Neural cell (in vitro differentiated cells): ENCODE data around the gene ISL2. TPM values are rescaled to one million over a fixed set of nuclear protein-coding genes. Genes with fewer than 3 reads are reported as not detected.

ENCODE experiments used
- H2AFZ ChIP-seq: fragments of 200-600, 300-800 bp; sonication (generic), shearing (Covaris generic); 2 replicates; pipeline ENCODE4 v1.6.0; 2014; ENCODE audit warnings: low read depth, mild to moderate bottlenecking, antibody characterized with exemption, low read length, moderate library complexity
- H3F3A ChIP-seq: fragments of 200-600 bp; shearing (Covaris generic); 2 replicates; pipeline ENCODE4 v1.6.1; 2016; ENCODE audit warnings: mild to moderate bottlenecking, moderate library complexity, mixed read lengths, antibody characterized with exemption, low read length; ENCODE audit not compliant: insufficient read depth, poor library complexity, severe bottlenecking
- H3K27ac ChIP-seq: fragments of 200-600, 300-800 bp; sonication (generic), shearing (Covaris generic); 2 replicates; pipeline ENCODE4 v1.5.1; 2014; ENCODE audit warnings: mild to moderate bottlenecking, low read length, moderate library complexity
- H3K27me3 ChIP-seq: fragments of 300-800, 200-600 bp; sonication (generic), shearing (Covaris generic); 2 replicates; pipeline ENCODE4 v1.6.0; 2014; ENCODE audit warnings: mild to moderate bottlenecking, low read depth, low read length, moderate library complexity; ENCODE audit not compliant: insufficient read depth
- H3K36me3 ChIP-seq: fragments of 300-800, 200-600 bp; sonication (generic), shearing (Covaris generic); 2 replicates; pipeline ENCODE4 v1.5.1; 2014; ENCODE audit warnings: mild to moderate bottlenecking, antibody characterized with exemption, low read length, moderate library complexity; ENCODE audit not compliant: insufficient read depth
- H3K4me2 ChIP-seq: fragments of 300-800, 200-600 bp; sonication (generic), shearing (Covaris generic); 2 replicates; pipeline ENCODE4 v1.6.0; 2014; ENCODE audit warnings: mild to moderate bottlenecking, low read length
- H3K4me3 ChIP-seq: fragments of 300-800, 200-600 bp; sonication (generic), shearing (Covaris generic); 2 replicates; pipeline ENCODE4 v1.5.1; 2014; ENCODE audit warnings: mild to moderate bottlenecking, low read length, moderate library complexity
- H3K79me2 ChIP-seq: fragments of 200-600 bp; shearing (Covaris generic); replicated peaks from 2 replicates; pipeline ENCODE4 v1.6.0; 2014; ENCODE audit warnings: mild to moderate bottlenecking, low read length, moderate library complexity; ENCODE audit not compliant: insufficient read depth
- H3K9ac ChIP-seq: fragments of 300-800, 200-600 bp; sonication (generic), shearing (Covaris generic); 2 replicates; pipeline ENCODE4 v1.6.1; 2016; ENCODE audit warnings: mild to moderate bottlenecking, low read length, mixed read lengths
- H3K9me2 ChIP-seq: fragments of 200-600 bp; shearing (Covaris generic); 2 replicates; pipeline ENCODE4 v1.6.1; 2016; ENCODE audit warnings: mild to moderate bottlenecking, low read length, mixed read lengths; ENCODE audit not compliant: insufficient read depth
- H3K9me3 ChIP-seq: fragments of 200-600, 300-800 bp; sonication (generic), shearing (Covaris generic); 2 replicates; pipeline ENCODE4 v1.6.1; 2016; ENCODE audit warnings: mild to moderate bottlenecking, mixed run types, low read length, moderate library complexity, mixed read lengths
- H4K20me1 ChIP-seq: fragments of 200-600 bp; shearing (Covaris generic); 2 replicates; pipeline ENCODE4 v1.6.1; 2016; ENCODE audit warnings: mild to moderate bottlenecking, mixed run types; ENCODE audit not compliant: insufficient read depth
- EP300 ChIP-seq: fragments of 450-650 bp; conservative IDR thresholded peaks from 2 replicates; pipeline ENCODE4 v1.6.1; 2014; ENCODE audit warnings: antibody characterized with exemption, mild to moderate bottlenecking, moderate library complexity; ENCODE audit not compliant: poor library complexity, severe bottlenecking
- EZH2 ChIP-seq: fragments of 200-600, 300-800 bp; shearing (Covaris generic), sonication (generic); IDR thresholded peaks from 2 replicates; pipeline ENCODE4 v1.6.1; 2014; ENCODE audit warnings: antibody characterized with exemption, low read length, borderline replicate concordance, mild to moderate bottlenecking; ENCODE audit not compliant: insufficient read depth, poor library complexity, severe bottlenecking
- POLR2AphosphoS5 ChIP-seq: IDR thresholded peaks from 2 replicates; pipeline ENCODE4 v1.6.1; 2012
- RAD21 ChIP-seq: fragments of 450-650 bp; conservative IDR thresholded peaks from 2 replicates; pipeline ENCODE4 v1.6.1; 2014; ENCODE audit warnings: antibody characterized with exemption, mild to moderate bottlenecking, moderate library complexity
- SMC3 ChIP-seq: fragments of 450-650 bp; conservative IDR thresholded peaks from 2 replicates; pipeline ENCODE4 v1.6.1; 2014; ENCODE audit warnings: antibody characterized with exemption, mild to moderate bottlenecking, moderate library complexity; ENCODE audit not compliant: poor library complexity
- TAF1 ChIP-seq: IDR thresholded peaks from 2 replicates; pipeline ENCODE4 v1.6.1; 2012; ENCODE audit warnings: low read depth
- polyA plus RNA-seq: library from polyadenylated mRNA; depleted of rRNA; stranded (reverse); fragments of >200 nt; gene quantifications from 2 replicates; pipeline ENCODE4 v1.2.3, GENCODE V29; 2014
- TF ChIP-seq, protein P1 (sequence below): IDR thresholded peaks from 2 replicates; pipeline ENCODE4 v1.6.1; 2012; ENCODE audit warnings: borderline replicate concordance
- TF ChIP-seq, protein P2 (sequence below): fragments of 450-650 bp; IDR thresholded peaks from 2 replicates; pipeline ENCODE4 v1.5.1; 2014; ENCODE audit warnings: antibody characterized with exemption, mild to moderate bottlenecking, moderate library complexity; ENCODE audit not compliant: poor library complexity, severe bottlenecking

The ISL2 gene
- polyA plus RNA-seq, 1 donor from 2014 or later: not detected

DNA sequence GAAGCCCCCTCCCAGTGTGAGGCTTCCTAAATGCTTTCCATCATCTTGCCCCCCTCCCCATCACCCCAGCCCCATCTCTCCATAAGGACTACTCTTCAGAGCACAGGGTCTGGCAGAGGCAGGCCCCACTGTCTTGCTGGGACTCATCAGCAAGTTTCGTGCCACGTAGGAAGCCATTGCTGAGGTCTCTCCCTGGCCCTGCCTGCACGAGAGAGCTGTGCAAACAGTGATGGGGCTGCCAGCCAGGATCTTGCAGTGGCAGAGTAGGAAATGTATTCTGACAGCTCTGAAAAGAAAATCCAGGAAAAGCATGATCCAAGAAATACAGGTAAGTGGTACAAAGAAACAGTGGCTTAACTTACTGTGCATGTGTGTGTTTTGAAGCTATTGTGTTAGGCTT lies 22.6 kb downstream of the ISL2 start:
- H3K27ac ChIP-seq: no peak overlapping the region
- no peaks in the 10 kb centered on the region for H3K36me3 ChIP-seq
- no peak overlapping the region for H3K4me2 ChIP-seq
- no peaks in the 10 kb centered on the region for H4K20me1 ChIP-seq
- H3K4me3 ChIP-seq: no peak overlapping the region
- TF ChIP-seq POLR2AphosphoS5: no peak
- TF ChIP-seq, protein P1, sequence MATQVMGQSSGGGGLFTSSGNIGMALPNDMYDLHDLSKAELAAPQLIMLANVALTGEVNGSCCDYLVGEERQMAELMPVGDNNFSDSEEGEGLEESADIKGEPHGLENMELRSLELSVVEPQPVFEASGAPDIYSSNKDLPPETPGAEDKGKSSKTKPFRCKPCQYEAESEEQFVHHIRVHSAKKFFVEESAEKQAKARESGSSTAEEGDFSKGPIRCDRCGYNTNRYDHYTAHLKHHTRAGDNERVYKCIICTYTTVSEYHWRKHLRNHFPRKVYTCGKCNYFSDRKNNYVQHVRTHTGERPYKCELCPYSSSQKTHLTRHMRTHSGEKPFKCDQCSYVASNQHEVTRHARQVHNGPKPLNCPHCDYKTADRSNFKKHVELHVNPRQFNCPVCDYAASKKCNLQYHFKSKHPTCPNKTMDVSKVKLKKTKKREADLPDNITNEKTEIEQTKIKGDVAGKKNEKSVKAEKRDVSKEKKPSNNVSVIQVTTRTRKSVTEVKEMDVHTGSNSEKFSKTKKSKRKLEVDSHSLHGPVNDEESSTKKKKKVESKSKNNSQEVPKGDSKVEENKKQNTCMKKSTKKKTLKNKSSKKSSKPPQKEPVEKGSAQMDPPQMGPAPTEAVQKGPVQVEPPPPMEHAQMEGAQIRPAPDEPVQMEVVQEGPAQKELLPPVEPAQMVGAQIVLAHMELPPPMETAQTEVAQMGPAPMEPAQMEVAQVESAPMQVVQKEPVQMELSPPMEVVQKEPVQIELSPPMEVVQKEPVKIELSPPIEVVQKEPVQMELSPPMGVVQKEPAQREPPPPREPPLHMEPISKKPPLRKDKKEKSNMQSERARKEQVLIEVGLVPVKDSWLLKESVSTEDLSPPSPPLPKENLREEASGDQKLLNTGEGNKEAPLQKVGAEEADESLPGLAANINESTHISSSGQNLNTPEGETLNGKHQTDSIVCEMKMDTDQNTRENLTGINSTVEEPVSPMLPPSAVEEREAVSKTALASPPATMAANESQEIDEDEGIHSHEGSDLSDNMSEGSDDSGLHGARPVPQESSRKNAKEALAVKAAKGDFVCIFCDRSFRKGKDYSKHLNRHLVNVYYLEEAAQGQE: no peak
- no peak for TF ChIP-seq SMC3
- TF ChIP-seq RAD21: no peak
- TF ChIP-seq EZH2: no peak
- TF ChIP-seq TAF1: no peak
- no peak for TF ChIP-seq EP300
- no peak overlapping the region for H3K9ac ChIP-seq
- H3K79me2 ChIP-seq: no peaks in the 10 kb centered on the region
- no peaks in the 10 kb centered on the region for H3K9me3 ChIP-seq
- no peak overlapping the region for H2AFZ ChIP-seq
- no peaks in the 10 kb centered on the region for H3K9me2 ChIP-seq
- H3F3A ChIP-seq: no peaks in the 10 kb centered on the region
- H3K27me3 ChIP-seq: no peaks in the 10 kb centered on the region

DNA sequence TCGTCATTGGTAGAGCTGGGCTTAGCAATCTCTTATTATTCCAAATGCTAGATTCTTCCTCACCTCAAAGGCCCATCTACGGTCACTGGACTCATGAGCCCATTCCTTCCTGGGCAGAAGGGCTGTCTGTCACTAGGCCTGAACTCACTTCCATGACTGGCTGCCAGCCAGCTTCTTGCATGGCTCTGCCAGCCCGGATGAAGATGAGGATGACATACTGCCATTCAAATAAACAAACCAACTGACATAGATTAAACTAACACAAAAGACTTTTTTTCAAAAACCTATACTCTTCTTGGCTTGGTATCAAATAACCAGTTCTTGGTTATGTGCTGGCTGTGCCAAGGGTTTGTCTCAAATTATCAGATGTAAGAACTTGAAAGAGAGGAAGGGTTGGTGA lies 23.8 kb downstream of the ISL2 start:
- H3K9ac ChIP-seq: no peak overlapping the region
- no peaks in the 10 kb centered on the region for H3F3A ChIP-seq
- H2AFZ ChIP-seq: no peak overlapping the region
- no peaks in the 10 kb centered on the region for H3K36me3 ChIP-seq
- no peaks in the 10 kb centered on the region for H3K9me3 ChIP-seq
- no peak for TF ChIP-seq SMC3
- TF ChIP-seq, protein P1: no peak
- TF ChIP-seq EP300: no peak
- TF ChIP-seq RAD21: no peak
- H3K4me2 ChIP-seq: no peak overlapping the region
- H3K27me3 ChIP-seq: no peaks in the 10 kb centered on the region
- H3K27ac ChIP-seq: no peak overlapping the region
- no peak overlapping the region for H3K4me3 ChIP-seq
- H3K9me2 ChIP-seq: no peaks in the 10 kb centered on the region
- H3K79me2 ChIP-seq: no peaks in the 10 kb centered on the region
- no peaks in the 10 kb centered on the region for H4K20me1 ChIP-seq

DNA sequence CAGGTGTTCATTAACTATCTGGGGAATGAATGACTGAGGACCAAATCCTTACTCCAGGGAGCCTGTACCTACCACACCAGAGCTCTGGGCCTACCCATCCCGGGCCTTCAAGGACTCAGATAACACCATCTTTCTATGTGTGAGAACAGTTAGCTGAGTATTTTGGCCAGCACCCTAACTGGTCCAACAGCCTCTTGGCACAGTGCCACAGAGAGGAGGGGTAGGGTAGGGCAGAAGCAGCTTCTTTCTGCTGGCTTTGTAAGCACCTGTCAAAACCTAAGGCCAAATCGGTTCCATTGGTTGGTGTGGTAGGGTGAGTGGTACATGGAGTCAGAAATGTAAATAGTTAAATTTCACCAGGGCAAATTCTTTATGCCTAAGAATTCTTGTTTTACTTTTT lies 26.7 kb downstream of the ISL2 start:
- Histone ChIP-seq H3K9ac (no peak overlapping the region), H3K4me2 (no peak overlapping the region), H3K9me2 (no peaks in the 10 kb centered on the region), H3K27me3 (no peaks in the 10 kb centered on the region), H3K36me3 (no peaks in the 10 kb centered on the region), H3K9me3 (no peaks in the 10 kb centered on the region), H3K79me2 (no peaks in the 10 kb centered on the region), H3K4me3 (no peak overlapping the region), H2AFZ (no peak overlapping the region), H3K27ac (no peak overlapping the region), H4K20me1 (no peaks in the 10 kb centered on the region), H3F3A (no peaks in the 10 kb centered on the region)
- TF ChIP-seq, protein P2, sequence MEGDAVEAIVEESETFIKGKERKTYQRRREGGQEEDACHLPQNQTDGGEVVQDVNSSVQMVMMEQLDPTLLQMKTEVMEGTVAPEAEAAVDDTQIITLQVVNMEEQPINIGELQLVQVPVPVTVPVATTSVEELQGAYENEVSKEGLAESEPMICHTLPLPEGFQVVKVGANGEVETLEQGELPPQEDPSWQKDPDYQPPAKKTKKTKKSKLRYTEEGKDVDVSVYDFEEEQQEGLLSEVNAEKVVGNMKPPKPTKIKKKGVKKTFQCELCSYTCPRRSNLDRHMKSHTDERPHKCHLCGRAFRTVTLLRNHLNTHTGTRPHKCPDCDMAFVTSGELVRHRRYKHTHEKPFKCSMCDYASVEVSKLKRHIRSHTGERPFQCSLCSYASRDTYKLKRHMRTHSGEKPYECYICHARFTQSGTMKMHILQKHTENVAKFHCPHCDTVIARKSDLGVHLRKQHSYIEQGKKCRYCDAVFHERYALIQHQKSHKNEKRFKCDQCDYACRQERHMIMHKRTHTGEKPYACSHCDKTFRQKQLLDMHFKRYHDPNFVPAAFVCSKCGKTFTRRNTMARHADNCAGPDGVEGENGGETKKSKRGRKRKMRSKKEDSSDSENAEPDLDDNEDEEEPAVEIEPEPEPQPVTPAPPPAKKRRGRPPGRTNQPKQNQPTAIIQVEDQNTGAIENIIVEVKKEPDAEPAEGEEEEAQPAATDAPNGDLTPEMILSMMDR: no peak
